ENCODE measurements around the gene SMIM1. TPM values are rescaled to one million over a fixed set of nuclear protein-coding genes. Genes with fewer than 3 reads are reported as not detected.
A peak's percentile ranks its signal among the peaks of the same experiment; 100 is the strongest.

SMIM1 gene
- total RNA-seq, 1 donor from 2014 or later = 1.0 TPM

DNA sequence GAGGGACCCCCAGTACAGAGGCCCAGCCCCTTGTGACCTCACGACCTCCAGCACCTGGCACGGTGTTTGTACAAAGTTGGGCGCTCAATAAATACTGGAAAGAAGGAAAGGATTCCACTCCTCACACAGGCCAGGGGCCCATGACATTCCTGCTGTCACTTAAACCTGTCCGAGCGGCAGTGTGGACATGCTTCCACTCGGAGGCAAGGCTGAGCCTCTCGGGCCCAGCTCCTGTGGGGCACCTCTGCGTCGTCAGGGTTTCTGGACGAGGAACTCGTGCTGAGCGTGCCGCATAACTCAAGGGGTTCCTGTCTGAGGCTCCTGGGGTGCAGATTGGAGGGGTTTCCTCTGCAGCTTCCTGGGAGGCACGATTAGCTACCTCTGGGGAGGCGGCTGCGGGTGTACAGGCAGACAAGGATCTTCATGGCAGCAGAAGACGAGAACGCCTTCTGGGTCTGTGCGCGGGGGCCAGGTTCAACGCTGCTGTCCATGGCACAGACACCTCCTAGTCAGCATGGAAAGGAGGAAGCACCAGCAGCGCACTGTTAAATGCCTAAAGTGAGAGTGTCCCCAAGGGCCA, 3.6 kb upstream of the SMIM1 start:
- H3K27ac Mint-ChIP-seq = no peak overlapping the region
- no peak overlapping the region for H3K4me3 Mint-ChIP-seq
- H3K27me3 Mint-ChIP-seq (ENCODE audit: insufficient read depth) = peaks cover 9% of the 10 kb centered on the region
- no peaks in the 10 kb centered on the region for H3K9me3 Mint-ChIP-seq
- intact Hi-C loops (cut with micrococcal nuclease) = no loop called here
- no peak for DNase-seq (ENCODE audit: low spot score)
- H3K4me1 Mint-ChIP-seq (ENCODE audit: low read depth) = peaks cover 5% of the 10 kb centered on the region
- no peaks in the 10 kb centered on the region for H3K36me3 Mint-ChIP-seq (ENCODE audit: low read depth)

DNA sequence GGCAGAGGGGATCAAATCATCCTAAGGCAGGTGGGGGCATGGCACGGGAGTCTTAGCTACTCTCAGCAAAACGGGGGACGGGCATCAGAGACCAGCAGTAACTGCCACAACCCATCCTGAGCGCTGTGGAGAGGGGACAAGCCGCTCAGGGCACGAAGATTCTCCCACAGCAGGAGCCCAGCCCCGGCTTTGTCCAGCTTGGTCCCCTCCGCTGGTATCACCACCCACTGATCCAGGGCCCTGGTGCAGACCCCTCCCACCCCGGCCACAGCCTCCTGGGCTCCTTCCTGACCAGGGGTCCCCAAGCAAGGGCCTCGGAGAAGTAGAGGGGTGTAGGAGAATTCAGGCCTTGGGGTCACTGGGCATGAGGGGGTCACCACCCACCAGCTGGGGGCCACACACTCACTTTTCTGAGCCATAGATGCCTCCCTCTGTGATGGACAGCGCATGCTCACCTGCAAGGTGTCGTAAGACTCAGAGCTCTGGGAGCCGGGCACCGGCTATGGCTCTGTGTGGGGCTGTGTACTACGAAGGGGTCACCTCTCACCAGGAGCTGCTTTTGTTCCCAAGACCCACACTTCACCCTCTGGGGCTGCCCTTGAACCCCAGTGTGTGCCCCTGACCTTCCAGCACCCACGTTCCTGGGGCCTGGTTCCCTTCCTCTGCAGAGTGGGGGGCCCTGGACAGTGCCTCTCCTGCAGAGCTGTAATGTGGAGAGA, 2.3 kb upstream of the SMIM1 start:
- H3K4me1 Mint-ChIP-seq (ENCODE audit: low read depth) = peaks cover 5% of the 10 kb centered on the region
- H3K4me3 Mint-ChIP-seq = peak overlapping the region; percentile 10
- H3K27me3 Mint-ChIP-seq (ENCODE audit: insufficient read depth) = peaks cover 9% of the 10 kb centered on the region
- H3K27ac Mint-ChIP-seq = no peak overlapping the region
- intact Hi-C loops (cut with micrococcal nuclease) = loop anchor here (5.0 to 10.0 kb wide), 2 partner anchors 145 to 1568 kb away; partner anchors contain the start of gene TPRG1L
- no peaks in the 10 kb centered on the region for H3K36me3 Mint-ChIP-seq (ENCODE audit: low read depth)
- no peaks in the 10 kb centered on the region for H3K9me3 Mint-ChIP-seq
- DNase-seq (ENCODE audit: low spot score) = no peak

DNA sequence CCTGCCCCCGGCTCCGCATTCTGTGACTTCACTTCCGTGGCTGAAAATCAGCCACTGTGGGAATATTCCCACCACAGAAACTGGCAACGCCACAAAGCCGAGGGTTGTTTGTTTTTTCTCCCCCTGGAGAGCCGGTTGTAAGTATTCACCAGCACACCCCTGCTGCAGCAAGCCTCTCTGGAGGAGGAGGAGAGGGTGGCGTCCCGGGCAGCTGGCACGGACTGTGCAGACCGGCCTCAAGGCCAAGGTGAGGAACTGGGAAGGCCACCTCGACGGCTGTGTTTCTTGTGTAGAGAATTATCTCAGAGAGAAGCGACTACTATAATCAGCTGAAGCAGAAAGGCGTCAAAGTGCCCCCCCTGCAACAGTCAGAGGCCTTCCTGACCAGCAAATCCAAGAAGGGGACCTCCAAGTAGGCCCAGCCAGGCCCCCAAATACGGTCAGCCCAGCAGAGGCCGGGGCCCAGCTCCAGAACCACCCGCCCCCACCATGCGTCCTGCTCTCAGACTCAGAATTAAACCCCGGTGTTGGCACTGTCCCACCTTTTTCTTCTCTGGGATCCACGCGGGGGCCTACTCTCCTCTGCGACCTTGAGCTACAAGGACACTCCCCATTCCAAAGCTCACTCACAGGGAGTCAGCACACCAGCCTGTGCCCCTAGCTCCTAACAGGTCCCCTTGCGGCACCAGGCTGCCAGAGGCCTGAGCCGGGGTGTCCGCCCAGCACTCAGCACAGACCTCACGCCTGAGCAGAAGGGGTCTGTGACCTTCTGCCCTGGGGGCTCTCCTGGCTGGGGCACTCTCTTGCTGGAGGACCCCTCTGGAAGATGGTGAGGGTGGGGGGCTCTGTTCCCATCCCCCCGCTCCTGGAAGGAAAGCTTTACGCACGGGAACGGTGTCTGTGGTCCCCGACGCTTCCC, 1.2 kb upstream of the SMIM1 start:
- H3K36me3 Mint-ChIP-seq (ENCODE audit: low read depth) = no peaks in the 10 kb centered on the region
- intact Hi-C loops (cut with micrococcal nuclease) = loop anchor here (1.0 to 10.0 kb wide), 7 partner anchors 24 to 1569 kb away; partner anchors contain the start of genes C1orf174, CEP104, DFFB and LRRC47
- H3K9me3 Mint-ChIP-seq = no peaks in the 10 kb centered on the region
- no peak for DNase-seq (ENCODE audit: low spot score)
- H3K27ac Mint-ChIP-seq = peak overlapping the region; percentile 52
- peaks cover 9% of the 10 kb centered on the region for H3K27me3 Mint-ChIP-seq (ENCODE audit: insufficient read depth)
- peak overlapping the region; percentile 75 for H3K4me3 Mint-ChIP-seq
- H3K4me1 Mint-ChIP-seq (ENCODE audit: low read depth) = peaks cover 8% of the 10 kb centered on the region

DNA sequence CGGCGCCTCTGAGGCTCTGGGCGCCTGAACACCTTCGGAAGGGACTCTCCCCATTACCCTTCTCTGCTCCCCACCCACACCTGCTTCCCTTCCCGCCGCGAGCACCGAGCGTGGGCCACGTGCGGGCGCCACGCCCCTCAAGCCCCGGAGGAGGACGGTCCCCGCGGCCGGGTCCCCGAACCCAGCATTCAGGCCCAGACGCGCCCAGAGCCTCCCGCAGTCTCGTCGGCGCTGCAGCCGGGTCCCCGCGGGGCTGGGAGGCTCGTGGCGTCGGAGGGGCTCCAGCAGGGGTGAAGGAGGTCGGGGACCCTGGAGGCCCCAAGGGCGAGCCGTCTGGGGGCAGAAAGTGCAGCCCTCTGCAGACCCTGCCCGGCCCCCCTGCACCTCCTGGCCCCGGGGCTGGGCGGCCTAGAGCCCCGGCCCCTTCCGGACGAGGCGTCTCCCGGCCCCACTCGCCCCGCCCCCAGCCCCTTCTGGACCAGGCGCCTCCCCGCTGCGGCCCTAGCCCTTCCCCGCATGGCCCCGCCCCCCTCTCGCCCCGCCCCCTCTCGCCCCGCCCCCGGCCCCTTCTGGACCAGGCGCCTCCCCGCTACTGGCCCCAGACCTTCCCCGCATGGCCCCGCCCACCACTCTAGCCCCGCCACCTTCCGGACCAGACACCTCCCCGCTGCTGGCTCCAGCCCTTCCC, 378 bp upstream of the SMIM1 start:
- intact Hi-C loops (cut with micrococcal nuclease) = loop anchor here (1.0 to 10.0 kb wide), 7 partner anchors 24 to 1570 kb away; partner anchors contain the start of genes C1orf174, CEP104, DFFB and LRRC47
- H3K27me3 Mint-ChIP-seq (ENCODE audit: insufficient read depth) = peaks cover 9% of the 10 kb centered on the region

DNA sequence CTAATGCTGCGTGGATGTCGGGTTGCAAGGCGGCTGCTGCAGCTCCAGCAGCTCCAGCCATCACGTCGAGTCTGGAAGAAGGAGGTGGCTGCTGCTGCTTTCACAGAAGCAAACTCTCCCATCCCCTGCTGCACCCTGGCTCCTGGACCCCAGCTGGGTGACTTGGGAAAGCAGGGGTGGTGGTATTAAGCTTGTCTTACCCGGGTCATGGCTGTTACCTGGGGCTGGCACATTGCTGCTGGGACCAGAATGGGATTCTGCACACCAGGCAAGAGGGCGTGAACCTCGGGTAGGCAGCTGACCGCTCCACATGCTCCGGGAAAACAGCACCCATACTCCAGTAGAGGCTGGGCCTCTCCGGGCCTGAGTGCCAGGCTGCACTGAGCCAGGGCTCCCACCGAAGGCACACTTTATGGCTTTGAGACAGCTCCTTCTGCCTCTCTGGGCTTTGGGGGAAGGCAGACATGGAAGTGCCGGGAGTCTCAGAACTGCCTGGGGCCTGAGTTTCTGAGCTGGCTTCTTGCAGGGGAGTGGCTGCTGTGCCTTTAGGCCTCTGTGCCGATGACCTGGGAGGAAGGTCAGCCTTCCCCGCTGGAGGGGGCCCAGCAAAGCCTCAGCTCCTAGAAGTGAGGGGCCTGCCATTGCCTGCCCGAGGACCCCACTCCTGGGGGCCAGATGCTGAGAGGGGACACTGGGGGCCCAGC, 1.2 kb downstream of the SMIM1 start:
- Mint-ChIP-seq H3K4me1 (ENCODE audit: low read depth) (peaks cover 8% of the 10 kb centered on the region), H3K36me3 (ENCODE audit: low read depth) (no peaks in the 10 kb centered on the region), H3K4me3 (no peak overlapping the region), H3K27me3 (ENCODE audit: insufficient read depth) (peaks cover 5% of the 10 kb centered on the region), H3K27ac (no peak overlapping the region), H3K9me3 (no peaks in the 10 kb centered on the region)
- intact Hi-C loops (cut with micrococcal nuclease) = loop anchor here (5.0 to 10.0 kb wide), 2 partner anchors 149 to 1571 kb away; partner anchors contain the start of gene TPRG1L
- DNase-seq (ENCODE audit: low spot score) = no peak

More for the DNA sequence above, 378 bp upstream of the SMIM1 start:
- no peaks in the 10 kb centered on the region for H3K9me3 Mint-ChIP-seq
- peak overlapping the region; percentile 75 for H3K4me3 Mint-ChIP-seq
- H3K27ac Mint-ChIP-seq = peak overlapping the region; percentile 52
- peak; percentile 80 for DNase-seq (ENCODE audit: low spot score)
- no peaks in the 10 kb centered on the region for H3K36me3 Mint-ChIP-seq (ENCODE audit: low read depth)
- peaks cover 8% of the 10 kb centered on the region for H3K4me1 Mint-ChIP-seq (ENCODE audit: low read depth)

DNA sequence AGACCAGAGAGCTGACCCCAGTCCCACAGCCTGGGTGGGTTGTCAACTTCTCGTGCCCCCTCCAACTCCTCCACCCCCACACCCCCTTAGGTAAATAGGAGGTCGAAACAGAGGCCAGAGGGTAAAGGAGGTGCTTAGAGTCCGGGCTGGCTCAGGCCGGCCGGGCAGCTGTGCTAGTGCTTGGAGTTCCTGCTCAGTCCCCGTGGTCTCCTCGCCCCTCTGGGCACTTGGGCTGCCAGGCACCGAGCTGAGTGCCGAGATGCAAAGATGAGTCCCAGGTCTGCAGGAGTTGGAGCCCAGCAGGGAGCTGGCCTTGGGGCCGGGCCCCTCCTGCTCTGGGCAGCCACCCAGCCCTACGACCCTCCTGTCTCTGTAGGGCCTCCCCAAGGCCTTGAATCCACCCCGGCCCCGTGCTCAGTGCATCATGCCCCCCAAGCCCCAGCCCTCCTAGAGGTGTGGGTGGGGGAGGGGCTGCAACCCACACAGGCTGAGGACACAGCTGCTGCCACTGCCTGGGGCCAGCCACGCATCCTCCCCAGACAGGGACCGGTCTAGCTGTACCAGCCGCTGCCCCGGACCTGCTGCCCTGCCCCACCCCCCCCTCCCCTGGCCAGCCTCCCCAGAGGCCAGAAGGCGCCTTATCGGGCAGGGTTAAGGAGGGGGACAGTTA, 1.9 kb downstream of the SMIM1 start:
- H3K27me3 Mint-ChIP-seq (ENCODE audit: insufficient read depth) = peaks cover 5% of the 10 kb centered on the region
- no peak overlapping the region for H3K4me3 Mint-ChIP-seq
- no peak for DNase-seq (ENCODE audit: low spot score)
- H3K4me1 Mint-ChIP-seq (ENCODE audit: low read depth) = peaks cover 8% of the 10 kb centered on the region
- H3K9me3 Mint-ChIP-seq = no peaks in the 10 kb centered on the region
- H3K27ac Mint-ChIP-seq = no peak overlapping the region
- H3K36me3 Mint-ChIP-seq (ENCODE audit: low read depth) = peaks cover 1% of the 10 kb centered on the region
- intact Hi-C loops (cut with micrococcal nuclease) = loop anchor here (5.0 to 10.0 kb wide), 2 partner anchors 150 to 1572 kb away; partner anchors contain the start of gene TPRG1L

DNA sequence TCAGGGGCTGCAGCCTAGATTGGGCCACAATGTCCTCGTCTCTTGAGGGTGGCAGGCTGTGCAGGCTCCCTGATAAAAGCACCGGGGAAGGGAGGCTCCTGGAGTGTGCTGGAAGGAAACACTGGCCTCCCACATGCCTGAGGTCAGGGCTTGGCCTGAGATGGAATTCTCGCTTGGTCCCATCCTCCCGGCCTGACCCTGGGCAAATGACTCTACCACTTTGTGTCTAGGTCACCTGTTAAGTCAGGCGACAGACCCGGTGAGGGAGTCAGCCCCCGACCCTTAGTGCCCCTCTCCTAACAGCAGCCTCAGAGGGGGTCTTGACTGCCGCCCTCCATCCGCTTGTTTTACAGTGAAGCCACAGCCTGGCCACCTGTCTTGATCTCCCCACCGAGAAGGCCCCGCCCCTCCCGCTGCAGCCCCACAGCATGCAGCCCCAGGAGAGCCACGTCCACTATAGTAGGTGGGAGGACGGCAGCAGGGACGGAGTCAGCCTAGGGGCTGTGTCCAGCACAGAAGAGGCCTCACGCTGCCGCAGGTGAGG, 2.5 kb downstream of the SMIM1 start:
- Mint-ChIP-seq H3K27me3 (ENCODE audit: insufficient read depth) (peaks cover 5% of the 10 kb centered on the region), H3K4me1 (ENCODE audit: low read depth) (peaks cover 8% of the 10 kb centered on the region), H3K27ac (no peak overlapping the region), H3K4me3 (no peak overlapping the region), H3K9me3 (no peaks in the 10 kb centered on the region), H3K36me3 (ENCODE audit: low read depth) (peaks cover 4% of the 10 kb centered on the region)
- intact Hi-C loops (cut with micrococcal nuclease) = loop anchor here (5.0 to 10.0 kb wide), 2 partner anchors 150 to 1573 kb away; partner anchors contain the start of gene TPRG1L
- DNase-seq (ENCODE audit: low spot score) = no peak

DNA sequence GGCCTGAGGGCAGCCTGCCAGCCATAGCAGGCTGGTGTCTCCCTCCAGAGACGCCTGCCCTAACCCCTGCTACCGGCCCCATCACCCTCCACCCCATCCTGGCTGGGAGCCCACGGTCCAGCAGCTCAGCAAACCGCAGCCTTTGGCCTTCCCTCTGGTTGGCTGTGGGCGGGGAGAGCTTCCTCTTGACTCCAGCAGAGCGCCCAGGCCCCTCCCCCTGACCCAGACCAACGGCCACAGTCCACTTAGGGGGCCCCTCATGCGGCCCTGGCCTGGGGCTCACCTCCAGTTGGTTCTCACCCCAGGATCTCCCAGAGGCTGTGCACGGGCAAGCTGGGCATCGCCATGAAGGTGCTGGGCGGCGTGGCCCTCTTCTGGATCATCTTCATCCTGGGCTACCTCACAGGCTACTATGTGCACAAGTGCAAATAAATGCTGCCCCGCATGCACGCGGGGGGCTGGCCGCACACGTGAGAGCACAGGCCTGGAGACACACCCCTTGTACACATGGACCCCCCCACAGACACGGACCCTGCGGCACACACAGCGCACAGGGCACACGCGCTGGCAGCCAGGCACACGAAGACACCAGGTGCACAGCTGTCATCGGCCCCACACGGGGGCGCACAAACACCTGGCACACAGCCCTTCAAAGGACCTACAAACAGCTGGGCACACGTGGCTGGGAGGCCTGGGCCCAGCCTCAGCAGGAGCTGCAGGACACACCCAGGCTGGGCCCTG, 3.1 kb downstream of the SMIM1 start:
- Mint-ChIP-seq H3K27me3 (ENCODE audit: insufficient read depth) (peaks cover 2% of the 10 kb centered on the region), H3K4me3 (no peak overlapping the region), H3K36me3 (ENCODE audit: low read depth) (peaks cover 6% of the 10 kb centered on the region), H3K9me3 (no peaks in the 10 kb centered on the region), H3K27ac (no peak overlapping the region), H3K4me1 (ENCODE audit: low read depth) (peaks cover 8% of the 10 kb centered on the region)
- intact Hi-C loops (cut with micrococcal nuclease) = loop anchor here (1.0 to 10.0 kb wide), 3 partner anchors 21 to 151 kb away; partner anchors contain the start of genes LRRC47 and TPRG1L
- peak; percentile 30 for DNase-seq (ENCODE audit: low spot score)

DNA sequence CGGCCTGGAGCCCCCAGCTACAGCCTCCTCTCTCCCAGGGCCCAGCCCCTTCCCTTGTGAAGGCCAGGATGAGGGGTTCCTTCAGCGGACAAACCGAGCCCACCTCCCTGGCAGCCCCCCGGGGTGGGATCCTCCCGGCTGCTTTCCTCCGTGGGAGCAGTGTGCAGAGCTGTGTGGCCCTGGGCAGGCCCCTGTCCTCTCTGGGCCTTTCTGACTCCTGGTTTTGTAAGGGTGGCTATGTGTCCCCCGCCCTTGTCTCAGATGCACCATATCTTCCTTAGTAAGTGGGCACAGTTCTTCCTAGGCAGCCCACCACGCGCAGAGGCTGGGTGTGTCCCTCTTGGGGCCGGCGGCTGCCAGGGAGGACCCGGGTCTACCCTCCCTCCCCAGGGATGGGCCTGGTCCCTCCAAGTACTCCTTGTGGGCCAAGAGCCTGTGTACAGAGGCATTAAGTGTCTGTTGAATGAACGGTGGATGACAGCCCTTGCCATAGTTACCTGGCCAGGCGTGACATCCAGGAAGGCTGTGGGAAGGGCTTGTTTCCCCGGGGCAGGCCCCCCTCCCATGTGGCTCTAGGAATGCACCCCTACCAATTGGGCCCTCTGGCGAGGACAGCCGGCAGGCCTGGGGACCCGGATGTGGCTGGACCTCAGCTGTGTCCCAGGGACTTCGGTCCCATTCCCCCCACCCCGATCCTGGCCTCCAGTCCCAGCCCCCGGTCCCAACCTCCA, 3.8 kb downstream of the SMIM1 start:
- peaks cover 12% of the 10 kb centered on the region for H3K36me3 Mint-ChIP-seq (ENCODE audit: low read depth)
- DNase-seq (ENCODE audit: low spot score) = no peak
- no peak overlapping the region for H3K4me3 Mint-ChIP-seq
- intact Hi-C loops (cut with micrococcal nuclease) = loop anchor here (1.0 to 10.0 kb wide), 3 partner anchors 20 to 152 kb away; partner anchors contain the start of genes LRRC47 and TPRG1L
- peaks cover 2% of the 10 kb centered on the region for H3K27me3 Mint-ChIP-seq (ENCODE audit: insufficient read depth)
- no peak overlapping the region for H3K27ac Mint-ChIP-seq
- peaks cover 8% of the 10 kb centered on the region for H3K4me1 Mint-ChIP-seq (ENCODE audit: low read depth)
- H3K9me3 Mint-ChIP-seq = no peaks in the 10 kb centered on the region

DNA sequence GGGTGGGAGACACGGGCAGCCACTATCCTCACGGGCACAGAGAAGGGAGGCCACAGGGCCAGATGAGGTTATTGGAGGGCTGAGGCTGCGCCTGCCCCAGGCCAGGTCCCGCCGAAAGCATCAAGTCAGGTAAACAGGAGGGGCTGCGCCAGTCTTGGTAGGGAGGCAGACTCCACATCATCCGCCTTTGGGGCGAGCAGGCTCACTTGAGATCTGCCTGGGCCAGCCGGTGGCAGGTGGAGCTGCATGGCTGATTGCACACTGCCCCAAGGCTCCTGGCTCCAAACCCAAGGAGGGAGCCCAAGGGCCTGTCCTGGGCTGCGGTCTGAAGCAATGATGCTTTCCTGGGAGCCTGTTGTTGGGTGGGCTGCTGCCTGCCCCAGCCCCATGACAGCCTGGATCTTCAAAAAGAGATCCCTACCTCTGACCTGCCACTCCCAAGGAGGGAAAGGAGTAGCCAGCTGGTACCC, 4.6 kb downstream of the SMIM1 start:
- H3K36me3 Mint-ChIP-seq (ENCODE audit: low read depth) = peaks cover 15% of the 10 kb centered on the region
- no peak overlapping the region for H3K27ac Mint-ChIP-seq
- H3K4me3 Mint-ChIP-seq = no peak overlapping the region
- H3K9me3 Mint-ChIP-seq = no peaks in the 10 kb centered on the region
- intact Hi-C loops (cut with micrococcal nuclease) = loop anchor here (10.0 kb wide), 1 partner anchor 152 kb away; the partner anchor contains the start of gene TPRG1L
- no peak for DNase-seq (ENCODE audit: low spot score)
- H3K27me3 Mint-ChIP-seq (ENCODE audit: insufficient read depth) = no peaks in the 10 kb centered on the region
- H3K4me1 Mint-ChIP-seq (ENCODE audit: low read depth) = peaks cover 4% of the 10 kb centered on the region
